NOMO-1 treated with dmso at 0.1 percent for 144 hours (cell line): Measurements from ENCODE around the gene RARB.

Experiments used
- DNase-seq: peaks from one replicate; lab custom pipeline; 2025; ENCODE audit not compliant: unreplicated experiment; lab: John Stamatoyannopoulos, UW

RARB gene

GRCh38 chr3:25447285-25447684 is 19.2 kb downstream of the RARB start:
- DNase-seq: no peak

GRCh38 chr3:25447925-25448324 is 19.9 kb downstream of the RARB start:
- no peak for DNase-seq

- DNase-seq: no peak
Measured at GRCh38 chr3:25448750-25449692, 21.0 kb downstream of the RARB start.

DNA sequence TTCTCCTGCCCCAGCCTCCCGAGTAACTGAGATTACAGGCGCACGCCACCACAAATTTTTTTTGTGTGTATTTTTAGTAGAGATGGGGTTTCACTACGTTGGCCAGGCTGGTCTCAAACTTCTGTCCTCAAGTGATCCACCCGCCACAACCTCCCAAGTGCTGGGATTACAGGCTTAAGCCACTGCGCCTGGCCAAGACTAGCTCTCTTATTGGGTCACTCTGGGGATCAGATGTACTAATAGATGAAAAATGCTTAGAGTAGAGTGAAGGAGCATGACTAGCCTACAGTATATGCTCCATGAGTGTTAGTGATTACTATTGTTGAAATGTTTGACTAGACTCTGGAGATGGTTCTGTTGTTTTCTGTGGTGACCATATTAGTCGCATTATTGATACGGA is 21.8 kb downstream of the RARB start:
- no peak for DNase-seq

GRCh38 chr3:25452192-25452591 is 24.1 kb downstream of the RARB start:
- no peak for DNase-seq

DNA sequence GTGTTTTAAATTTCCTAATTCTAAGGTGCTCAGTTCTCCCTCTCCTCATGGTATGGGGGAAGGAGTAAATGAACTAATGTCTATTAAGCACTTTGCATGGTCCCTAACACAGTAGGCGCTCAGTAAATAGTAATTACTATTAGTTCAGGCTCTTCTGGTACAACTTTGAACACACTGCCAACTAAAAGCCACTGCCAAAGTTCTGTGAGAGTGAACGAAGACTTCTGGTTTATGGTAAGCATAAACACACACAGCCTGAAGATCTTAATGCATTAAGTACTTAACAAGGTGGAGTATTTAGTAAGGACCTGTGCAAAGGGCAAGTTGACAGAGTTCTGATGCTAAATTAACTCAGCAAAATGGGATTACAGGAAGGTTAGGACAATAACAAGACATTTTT is 24.7 kb downstream of the RARB start:
- no peak for DNase-seq

DNA sequence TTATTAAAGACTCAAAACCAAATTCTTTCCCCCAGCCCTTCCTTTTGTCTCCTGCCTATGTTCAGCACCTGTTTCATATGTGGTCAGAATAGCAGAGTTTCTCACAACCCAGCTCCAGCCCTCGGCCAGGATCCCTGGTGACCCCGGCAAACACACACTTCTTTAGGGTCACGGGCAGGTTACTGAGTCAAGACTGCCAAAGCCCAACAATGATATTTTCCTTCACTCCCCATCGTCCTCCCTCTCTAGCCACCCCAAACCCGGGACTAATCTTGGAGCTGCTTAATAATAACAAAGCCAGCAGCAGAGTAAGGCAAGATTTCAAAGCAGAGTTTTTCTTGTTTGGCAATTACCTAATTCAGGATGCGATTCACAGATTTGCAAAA is 25.5 kb downstream of the RARB start:
- DNase-seq: no peak

- DNase-seq: no peak
Measured at GRCh38 chr3:25454005-25454927, 26.2 kb downstream of the RARB start.

GRCh38 chr3:25455441-25456132 is 27.5 kb downstream of the RARB start:
- no peak for DNase-seq

DNA sequence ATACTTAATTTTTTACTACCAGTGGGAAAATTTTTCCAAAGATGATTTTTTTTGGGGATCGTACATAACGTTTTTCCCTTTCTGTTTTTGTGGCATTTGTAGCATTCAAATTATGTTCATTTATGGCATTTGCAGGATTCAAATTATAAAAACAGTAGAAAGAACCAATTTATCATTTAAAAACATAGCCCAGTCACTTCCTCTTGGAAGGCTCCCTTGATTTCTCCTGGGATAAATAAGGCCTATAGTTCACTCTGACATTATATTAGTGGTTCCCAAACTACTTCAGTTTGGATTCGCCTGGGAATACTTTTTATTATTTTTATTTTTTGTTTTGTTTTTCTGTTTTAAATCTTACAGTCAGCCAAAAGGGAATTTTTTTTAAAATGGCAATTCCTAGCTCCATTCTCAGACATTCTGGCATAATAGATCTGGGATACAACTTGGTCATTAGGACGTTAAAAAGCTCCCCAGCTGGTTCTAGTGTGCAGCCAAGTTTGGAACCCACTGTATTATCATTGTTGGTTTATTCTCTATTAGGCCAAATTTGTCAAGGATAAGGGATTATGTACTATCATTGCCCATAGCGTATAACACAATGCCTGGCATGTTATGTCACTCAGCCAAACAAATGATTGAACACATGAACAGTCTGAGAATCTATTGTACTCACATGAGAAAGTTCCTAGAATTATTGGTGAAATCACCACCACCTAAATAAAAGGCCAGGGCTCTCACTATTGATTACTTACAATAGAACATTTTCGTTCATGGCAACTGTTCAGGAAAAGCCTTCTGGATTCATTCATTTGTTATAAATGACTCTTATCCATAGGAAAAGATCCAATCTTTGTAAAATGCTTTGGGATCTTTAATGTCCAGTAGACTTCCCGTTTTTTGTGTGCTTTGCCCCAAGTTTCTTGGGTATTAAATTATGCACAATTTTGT is 28.9 kb downstream of the RARB start:
- no peak for DNase-seq

DNA sequence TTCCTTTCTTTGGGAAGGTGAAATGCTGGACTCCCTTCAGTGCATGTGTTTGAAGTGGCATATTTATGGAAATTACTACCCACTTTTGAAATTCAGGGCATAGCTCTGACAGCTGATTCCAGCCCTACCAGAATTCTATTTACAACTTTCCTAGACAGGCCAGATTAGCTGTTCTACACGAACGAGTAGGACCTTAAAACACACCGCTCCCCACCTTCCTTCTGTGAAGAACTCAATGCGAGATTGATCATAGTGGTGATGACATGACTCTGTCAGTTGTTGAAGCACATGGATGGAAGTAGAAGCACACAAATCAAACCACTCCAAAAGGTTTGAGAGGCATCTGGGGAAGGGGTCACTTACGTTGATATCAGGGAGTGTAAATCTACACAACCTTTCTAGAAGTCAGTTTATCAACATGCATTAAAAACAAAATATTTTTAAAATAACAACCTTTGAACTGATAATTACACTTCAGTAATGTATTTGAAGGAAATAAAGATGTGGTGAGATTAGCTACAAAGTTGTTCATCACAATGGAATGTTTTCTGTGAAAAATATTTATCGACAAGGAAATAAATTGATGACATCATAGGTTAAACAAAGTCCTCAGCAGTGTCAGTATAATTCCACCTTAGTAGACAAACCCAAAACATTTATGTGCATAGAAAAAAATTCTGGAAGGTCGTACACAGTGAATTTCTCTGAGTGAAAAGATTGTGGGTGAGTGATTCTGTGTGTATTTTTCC is 29.8 kb downstream of the RARB start:
- no peak for DNase-seq

DNA sequence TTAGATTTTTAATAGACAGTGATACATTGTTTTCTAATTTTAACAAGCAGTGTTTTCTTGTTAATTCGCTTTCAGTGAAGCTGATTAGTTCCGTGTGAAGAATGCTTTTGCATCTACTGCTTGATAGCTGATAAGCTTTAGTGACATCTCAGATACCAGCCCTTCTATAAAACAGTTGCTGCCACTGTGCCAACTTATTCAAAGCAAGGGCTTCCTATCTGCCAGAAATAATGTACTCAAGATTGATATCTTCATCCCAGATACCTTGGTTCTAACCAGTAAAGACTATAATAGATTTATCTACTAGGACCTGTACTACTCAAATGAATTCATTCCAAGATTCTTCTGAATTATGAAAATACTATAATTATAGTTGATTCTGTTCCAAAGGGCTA is 30.4 kb downstream of the RARB start:
- no peak for DNase-seq

- no peak for DNase-seq
Measured at GRCh38 chr3:25460751-25461150, 32.7 kb downstream of the RARB start.

DNA sequence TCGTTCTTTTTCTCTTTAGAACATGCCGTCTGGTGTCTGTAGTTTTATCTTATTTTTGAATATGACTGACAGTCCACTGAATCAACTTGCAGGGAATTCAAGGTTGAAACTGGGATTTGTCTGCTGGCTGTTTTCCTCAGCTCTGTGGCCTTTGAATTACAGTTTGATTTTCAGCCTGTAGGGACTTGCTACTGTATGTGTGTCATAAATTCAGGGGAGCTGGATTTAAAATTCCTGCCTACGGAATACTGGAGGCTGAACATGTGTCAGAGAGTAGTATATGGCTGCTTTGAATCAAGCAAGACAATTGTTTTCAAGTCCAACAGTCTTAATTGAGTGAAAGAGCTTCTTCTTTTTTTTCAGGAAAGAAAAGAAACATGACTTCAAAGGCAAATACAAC is 33.9 kb downstream of the RARB start:
- no peak for DNase-seq

- no peak for DNase-seq
Measured at GRCh38 chr3:25462495-25462894, 34.4 kb downstream of the RARB start.

DNA sequence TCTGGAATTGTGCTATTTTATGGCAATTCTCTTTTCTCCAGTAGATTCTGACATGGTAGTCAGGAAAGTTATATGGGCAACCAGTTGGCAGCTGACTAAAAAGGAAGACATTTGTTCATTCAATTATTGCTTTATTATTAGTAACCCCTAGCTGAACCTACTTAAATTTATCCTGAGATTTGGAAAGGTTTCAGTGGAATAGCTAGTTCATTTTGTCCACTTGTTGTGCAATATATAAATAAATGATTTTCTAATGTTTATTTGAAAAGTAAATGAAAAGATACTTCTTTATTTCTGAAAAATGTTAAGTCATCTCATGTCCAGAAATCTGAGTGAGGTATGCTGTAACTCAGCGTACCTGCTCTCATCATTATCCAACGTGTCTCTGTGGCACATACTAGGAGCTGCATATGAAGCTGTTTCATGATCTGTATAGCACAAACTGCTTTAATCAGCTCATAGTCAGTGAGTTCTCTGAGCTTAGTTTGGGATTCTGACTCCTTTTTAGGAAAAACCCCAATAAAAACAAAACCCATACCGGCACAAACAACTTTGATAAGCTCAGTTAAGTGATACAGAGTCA is 35.9 kb downstream of the RARB start:
- no peak for DNase-seq

GRCh38 chr3:25465266-25465860 is 37.3 kb downstream of the RARB start:
- no peak for DNase-seq

- no peak for DNase-seq
Measured at GRCh38 chr3:25468866-25469319, 40.8 kb downstream of the RARB start.

DNA sequence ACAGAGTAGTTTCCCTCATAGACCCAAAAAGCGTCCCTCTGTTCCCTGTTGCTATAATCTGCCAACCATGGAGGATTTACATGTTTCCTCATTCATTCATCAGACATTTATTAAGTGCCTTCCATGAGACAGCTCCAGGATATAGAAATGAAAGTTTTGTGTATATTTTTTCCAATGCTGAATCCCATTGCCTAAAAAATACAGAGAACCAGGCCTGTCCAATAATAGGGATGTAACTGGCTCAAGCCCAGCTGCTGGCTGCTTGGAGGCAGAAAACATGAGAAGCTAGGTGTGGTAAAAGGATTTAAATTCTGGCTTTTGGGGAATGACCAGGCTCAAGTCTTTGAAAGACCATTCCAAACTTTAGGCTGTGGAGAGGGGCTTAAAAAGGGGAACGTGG is 41.5 kb downstream of the RARB start:
- no peak for DNase-seq
